Measurements from ENCODE around the gene PLLP. TPM values are rescaled to one million over a fixed set of nuclear protein-coding genes. Genes with fewer than 3 reads are reported as not detected.

PLLP gene
- total RNA-seq, 1 donor from 2014 or later, result 0.86 TPM

DNA sequence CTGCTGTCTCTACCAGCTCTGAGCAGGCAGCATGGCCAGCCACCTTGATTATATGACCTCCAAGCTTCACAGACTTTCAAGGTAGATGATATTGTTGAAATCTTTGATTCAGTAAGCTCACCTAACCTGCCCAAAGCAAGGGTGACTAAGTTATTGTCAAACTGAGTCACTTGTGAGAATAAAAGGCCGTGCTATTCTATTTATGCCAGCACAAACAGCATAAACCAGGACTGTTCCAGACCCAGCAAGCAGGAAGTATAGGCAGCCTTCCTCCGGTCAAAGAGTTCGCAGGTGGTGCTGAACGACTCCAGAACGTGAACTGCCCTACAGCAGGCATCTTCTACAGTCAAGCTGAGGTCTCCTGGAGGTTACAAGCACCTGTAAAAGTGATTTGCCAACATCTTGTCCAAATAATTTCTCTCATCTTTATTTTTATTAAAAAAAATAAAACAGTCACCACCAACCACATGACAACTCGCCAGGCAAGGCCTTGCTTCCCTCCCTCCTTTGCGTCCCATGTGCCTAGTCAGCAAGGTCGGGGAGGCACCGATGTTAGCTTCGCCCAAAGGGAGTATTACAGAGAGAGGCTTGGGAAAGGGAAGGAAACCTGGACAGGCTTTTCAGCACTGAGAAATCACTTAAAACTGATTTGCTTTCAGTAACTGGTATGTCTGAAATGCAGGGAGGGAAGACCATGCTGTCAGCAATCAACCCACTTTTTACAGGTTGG, 28.6 kb downstream of the PLLP start:
- H3K9ac ChIP-seq, result no peak overlapping the region
- Mint-ChIP-seq H3K4me1 (peaks cover 25% of the 10 kb centered on the region), H3K27ac (peak overlapping the region; percentile 43)

GRCh38 chr16:57253466-57253865, 31.0 kb downstream of the PLLP start:
- H3K27ac Mint-ChIP-seq, result no peak overlapping the region
- Histone ChIP-seq H3K4me3 (no peak overlapping the region), H3K36me3 (no peaks in the 10 kb centered on the region), H3F3A (ENCODE audit: low read depth) (no peaks in the 10 kb centered on the region), H3K9me3 (ENCODE audit: low read depth) (no peaks in the 10 kb centered on the region), H3K79me2 (ENCODE audit: low read depth) (no peaks in the 10 kb centered on the region), H3K27ac (no peak overlapping the region), H2AFZ (replicated peaks) (no peak overlapping the region), H3K4me2 (no peak overlapping the region), H3K9ac (no peak overlapping the region), H3K4me1 (no peaks in the 10 kb centered on the region), H4K20me1 (ENCODE audit: low read depth) (no peaks in the 10 kb centered on the region), H3K27me3 (no peaks in the 10 kb centered on the region)
- TF ChIP-seq, protein P1, sequence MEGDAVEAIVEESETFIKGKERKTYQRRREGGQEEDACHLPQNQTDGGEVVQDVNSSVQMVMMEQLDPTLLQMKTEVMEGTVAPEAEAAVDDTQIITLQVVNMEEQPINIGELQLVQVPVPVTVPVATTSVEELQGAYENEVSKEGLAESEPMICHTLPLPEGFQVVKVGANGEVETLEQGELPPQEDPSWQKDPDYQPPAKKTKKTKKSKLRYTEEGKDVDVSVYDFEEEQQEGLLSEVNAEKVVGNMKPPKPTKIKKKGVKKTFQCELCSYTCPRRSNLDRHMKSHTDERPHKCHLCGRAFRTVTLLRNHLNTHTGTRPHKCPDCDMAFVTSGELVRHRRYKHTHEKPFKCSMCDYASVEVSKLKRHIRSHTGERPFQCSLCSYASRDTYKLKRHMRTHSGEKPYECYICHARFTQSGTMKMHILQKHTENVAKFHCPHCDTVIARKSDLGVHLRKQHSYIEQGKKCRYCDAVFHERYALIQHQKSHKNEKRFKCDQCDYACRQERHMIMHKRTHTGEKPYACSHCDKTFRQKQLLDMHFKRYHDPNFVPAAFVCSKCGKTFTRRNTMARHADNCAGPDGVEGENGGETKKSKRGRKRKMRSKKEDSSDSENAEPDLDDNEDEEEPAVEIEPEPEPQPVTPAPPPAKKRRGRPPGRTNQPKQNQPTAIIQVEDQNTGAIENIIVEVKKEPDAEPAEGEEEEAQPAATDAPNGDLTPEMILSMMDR (IDR thresholded peaks at IDR 0.05), result no peak
- no peak for TF ChIP-seq EZH2 (IDR thresholded peaks at IDR 0.05)
- no peak for TF ChIP-seq EZH2phosphoT487 (IDR thresholded peaks at IDR 0.05)
- no peak for DNase-seq (ENCODE audit: low spot score)
- no peaks in the 10 kb centered on the region for H3K9me3 Mint-ChIP-seq
- peaks cover 8% of the 10 kb centered on the region for H3K4me1 Mint-ChIP-seq
- H3K4me3 Mint-ChIP-seq, result no peak overlapping the region
- peaks cover 26% of the 10 kb centered on the region for H3K36me3 Mint-ChIP-seq
- H3K27me3 Mint-ChIP-seq (ENCODE audit: insufficient read depth, low read depth), result no peaks in the 10 kb centered on the region

More for the DNA sequence above, 28.6 kb downstream of the PLLP start:
- no peaks in the 10 kb centered on the region for H3K9me3 ChIP-seq (ENCODE audit: low read depth)
- Mint-ChIP-seq H3K9me3 (no peaks in the 10 kb centered on the region), H3K4me3 (no peak overlapping the region), H3K36me3 (peaks cover 15% of the 10 kb centered on the region), H3K27me3 (ENCODE audit: insufficient read depth, low read depth) (peaks cover 4% of the 10 kb centered on the region)
- no peaks in the 10 kb centered on the region for H4K20me1 ChIP-seq (ENCODE audit: low read depth)
- no peak overlapping the region for H2AFZ ChIP-seq (replicated peaks)
- H3K27me3 ChIP-seq, result no peaks in the 10 kb centered on the region
- no peak overlapping the region for H3K27ac ChIP-seq
- no peak for TF ChIP-seq EZH2 (IDR thresholded peaks at IDR 0.05)
- TF ChIP-seq EZH2phosphoT487 (IDR thresholded peaks at IDR 0.05), result no peak
- TF ChIP-seq, protein P1 (IDR thresholded peaks at IDR 0.05), result no peak
- peaks cover 17% of the 10 kb centered on the region for H3F3A ChIP-seq (ENCODE audit: low read depth)
- no peak overlapping the region for H3K4me3 ChIP-seq
- H3K4me1 ChIP-seq, result peaks cover 15% of the 10 kb centered on the region
- no peaks in the 10 kb centered on the region for H3K79me2 ChIP-seq (ENCODE audit: low read depth)
- no peak overlapping the region for H3K4me2 ChIP-seq
- H3K36me3 ChIP-seq, result no peaks in the 10 kb centered on the region
- DNase-seq (ENCODE audit: low spot score), result no peak

GRCh38 chr16:57252148-57252721, 32.2 kb downstream of the PLLP start:
- Histone ChIP-seq H3K9ac (no peak overlapping the region), H3K79me2 (ENCODE audit: low read depth) (no peaks in the 10 kb centered on the region), H3K27ac (no peak overlapping the region), H3K4me1 (no peaks in the 10 kb centered on the region), H2AFZ (replicated peaks) (no peak overlapping the region), H3K4me2 (no peak overlapping the region), H3K4me3 (no peak overlapping the region), H3K27me3 (no peaks in the 10 kb centered on the region), H3K36me3 (no peaks in the 10 kb centered on the region), H3F3A (ENCODE audit: low read depth) (no peaks in the 10 kb centered on the region), H3K9me3 (ENCODE audit: low read depth) (no peaks in the 10 kb centered on the region), H4K20me1 (ENCODE audit: low read depth) (no peaks in the 10 kb centered on the region)
- Mint-ChIP-seq H3K9me3 (no peaks in the 10 kb centered on the region), H3K4me1 (peaks cover 5% of the 10 kb centered on the region), H3K27me3 (ENCODE audit: insufficient read depth, low read depth) (no peaks in the 10 kb centered on the region), H3K4me3 (no peak overlapping the region), H3K36me3 (peaks cover 26% of the 10 kb centered on the region), H3K27ac (no peak overlapping the region)
- DNase-seq (ENCODE audit: low spot score), result no peak
- TF ChIP-seq, protein P1 (IDR thresholded peaks at IDR 0.05), result no peak
- TF ChIP-seq EZH2phosphoT487 (IDR thresholded peaks at IDR 0.05) (no peak), EZH2 (IDR thresholded peaks at IDR 0.05) (no peak)
